GM19372 (cell line): ENCODE measurements around the gene RNF208.

Experiments used
- ATAC-seq: cut with Tn5 transposase; IDR thresholded peaks from one replicate; pipeline ENCODE4 v1.9.1; 2021; ENCODE audit warnings: mild to moderate bottlenecking, low read depth, moderate library complexity; ENCODE audit not compliant: unreplicated experiment

The RNF208 gene

DNA sequence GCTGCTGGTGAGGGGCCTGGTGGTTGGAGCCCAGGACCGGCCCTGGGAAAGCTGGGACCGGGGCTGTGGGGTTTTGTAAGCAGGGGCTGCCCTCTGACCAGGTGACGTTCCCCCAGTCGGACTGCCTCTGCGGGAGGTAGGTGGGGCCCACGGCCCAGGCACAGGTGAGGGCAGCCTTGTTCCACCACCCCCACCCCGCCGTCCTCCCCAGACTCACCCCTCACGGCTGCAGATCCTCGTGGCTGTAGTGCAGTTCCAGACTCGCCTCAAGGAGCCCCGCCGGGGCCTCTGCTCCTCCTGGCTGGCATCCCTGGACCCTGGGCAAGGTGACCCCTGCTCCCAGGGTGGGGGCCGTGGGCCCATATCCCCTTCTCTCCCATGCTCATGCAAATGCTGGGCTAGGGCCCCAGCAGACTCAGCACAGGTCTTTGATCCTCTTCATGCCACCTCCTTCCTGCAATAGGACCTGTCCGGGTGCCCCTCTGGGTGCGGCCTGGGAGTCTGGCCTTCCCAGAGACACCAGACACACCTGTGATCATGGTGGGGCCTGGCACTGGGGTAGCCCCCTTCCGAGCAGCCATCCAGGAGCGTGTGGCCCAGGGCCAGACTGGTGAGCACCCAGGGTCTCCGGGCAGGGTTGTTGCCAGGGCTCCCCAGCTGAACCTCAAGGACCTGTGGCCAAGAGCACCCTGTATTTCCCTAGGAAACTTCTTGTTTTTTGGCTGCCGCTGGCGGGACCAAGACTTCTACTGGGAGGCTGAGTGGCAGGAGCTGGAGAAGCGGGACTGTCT is 6.6 kb downstream of the RNF208 start:
- ATAC-seq = no peak

DNA sequence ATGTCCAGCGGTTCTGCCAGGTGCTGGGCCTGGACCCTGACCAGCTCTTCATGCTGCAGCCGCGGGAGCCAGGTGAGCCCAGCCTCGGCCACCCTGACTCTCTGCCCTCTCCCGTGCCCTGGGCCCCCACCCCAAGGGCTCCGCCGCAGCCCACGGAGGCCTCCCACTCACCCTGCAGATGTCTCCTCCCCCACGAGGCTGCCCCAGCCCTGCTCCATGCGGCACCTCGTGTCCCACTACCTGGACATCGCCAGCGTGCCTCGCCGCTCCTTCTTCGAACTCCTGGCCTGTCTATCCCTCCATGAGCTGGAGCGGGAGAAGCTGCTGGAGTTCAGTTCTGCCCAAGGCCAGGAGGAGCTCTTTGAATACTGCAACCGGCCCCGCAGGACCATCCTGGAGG is 7.4 kb downstream of the RNF208 start:
- no peak for ATAC-seq

DNA sequence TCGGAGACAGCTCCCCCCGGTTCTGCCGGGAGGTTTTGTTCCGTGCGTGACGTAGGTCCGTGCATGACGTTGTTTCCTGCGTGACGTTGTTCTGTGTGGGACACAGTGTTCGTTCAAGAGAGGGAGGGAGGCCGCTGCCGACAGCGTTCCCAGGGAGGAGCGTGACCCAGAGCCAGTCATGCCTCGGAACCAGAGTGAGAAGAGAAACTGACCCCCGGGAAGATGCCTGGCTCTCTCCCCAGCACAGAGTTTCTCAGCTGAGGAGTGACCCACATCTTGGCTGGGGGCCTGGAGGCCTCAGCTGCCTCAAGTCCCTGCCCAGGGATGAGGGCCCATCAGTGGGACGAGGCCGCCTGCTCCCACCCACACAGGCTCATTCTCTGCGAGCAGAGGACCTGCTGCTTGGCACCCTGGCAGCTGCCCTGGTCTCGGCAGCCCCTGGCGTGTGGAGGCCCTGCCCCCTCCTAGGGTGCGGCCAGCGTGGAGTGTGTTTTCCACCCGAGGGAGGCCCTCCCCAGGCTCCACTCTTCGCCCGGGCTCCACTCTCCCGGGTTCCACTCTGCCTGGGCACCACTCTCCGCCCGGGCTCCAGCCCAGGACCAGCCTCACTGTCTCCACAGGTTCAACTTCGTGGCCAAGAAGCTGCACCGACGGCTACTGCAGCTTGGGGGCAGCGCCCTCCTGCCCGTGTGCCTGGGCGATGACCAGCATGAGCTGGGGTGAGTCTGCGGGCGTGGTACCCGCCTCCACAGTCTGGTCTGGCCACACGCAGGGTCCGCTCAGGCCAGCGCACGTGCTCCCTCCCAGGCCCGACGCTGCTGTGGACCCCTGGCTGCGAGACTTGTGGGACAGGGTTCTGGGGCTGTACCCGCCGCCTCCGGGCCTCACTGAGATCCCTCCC is 8.6 kb downstream of the RNF208 start:
- no peak for ATAC-seq

DNA sequence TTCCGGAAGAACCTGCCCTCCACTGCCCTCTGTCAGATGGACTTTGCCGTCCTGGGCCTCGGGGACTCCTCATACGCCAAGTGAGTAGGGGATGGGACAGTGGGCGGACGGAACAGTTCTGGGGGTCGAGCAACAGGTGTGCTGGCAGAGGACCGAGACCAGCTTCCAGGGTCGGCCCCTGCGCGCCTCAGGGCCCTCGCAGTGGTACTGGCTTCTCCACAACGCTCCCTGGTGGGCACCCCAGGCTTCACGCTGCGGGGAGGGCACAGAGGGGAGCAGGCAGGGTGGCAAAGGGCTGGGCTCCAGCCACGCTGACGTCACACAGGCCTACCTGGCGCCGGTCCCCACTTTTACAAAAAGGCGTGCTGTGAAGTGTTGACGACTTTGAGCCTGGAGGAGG is 9.5 kb downstream of the RNF208 start:
- ATAC-seq = no peak

DNA sequence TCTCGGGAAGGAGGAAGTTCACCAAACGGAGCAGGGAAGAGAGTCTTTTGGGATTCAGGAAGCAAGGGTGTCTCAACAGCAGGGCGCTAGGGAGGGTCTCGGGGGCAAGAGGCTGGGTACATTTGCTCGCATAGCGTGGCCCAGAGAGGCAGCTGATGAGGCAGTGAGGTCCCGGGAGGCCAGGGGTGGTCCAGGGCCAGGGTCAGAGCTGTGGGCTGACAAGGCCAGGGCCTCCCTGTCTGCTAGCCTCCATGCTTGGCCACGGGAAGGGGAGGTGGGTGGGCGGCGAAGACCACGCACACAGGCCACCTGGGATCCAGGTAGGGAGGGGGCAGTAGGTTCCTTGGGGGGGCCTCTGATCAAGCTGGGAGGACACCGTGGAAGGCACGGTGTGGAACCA is 10.5 kb downstream of the RNF208 start:
- ATAC-seq = no peak

DNA sequence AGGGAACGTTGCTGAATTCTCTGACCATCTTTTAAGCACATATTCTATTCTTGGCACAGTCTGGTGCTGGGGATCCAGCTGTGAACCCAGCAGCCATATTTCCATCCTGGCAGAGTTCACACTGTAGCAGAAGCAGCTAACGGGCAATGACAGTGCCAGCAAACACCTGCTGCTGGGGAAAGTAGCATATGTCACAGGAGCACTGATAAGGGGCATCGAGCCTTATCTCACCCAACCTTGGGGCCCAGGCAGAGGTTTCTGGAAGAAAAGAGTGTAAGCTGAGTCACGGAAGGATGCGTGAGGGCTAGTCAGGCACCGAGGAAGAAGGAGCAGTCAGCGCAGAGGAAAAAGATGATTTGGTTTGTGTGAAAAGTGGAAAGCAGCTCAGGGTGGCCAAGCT is 15.4 kb downstream of the RNF208 start:
- no peak for ATAC-seq

DNA sequence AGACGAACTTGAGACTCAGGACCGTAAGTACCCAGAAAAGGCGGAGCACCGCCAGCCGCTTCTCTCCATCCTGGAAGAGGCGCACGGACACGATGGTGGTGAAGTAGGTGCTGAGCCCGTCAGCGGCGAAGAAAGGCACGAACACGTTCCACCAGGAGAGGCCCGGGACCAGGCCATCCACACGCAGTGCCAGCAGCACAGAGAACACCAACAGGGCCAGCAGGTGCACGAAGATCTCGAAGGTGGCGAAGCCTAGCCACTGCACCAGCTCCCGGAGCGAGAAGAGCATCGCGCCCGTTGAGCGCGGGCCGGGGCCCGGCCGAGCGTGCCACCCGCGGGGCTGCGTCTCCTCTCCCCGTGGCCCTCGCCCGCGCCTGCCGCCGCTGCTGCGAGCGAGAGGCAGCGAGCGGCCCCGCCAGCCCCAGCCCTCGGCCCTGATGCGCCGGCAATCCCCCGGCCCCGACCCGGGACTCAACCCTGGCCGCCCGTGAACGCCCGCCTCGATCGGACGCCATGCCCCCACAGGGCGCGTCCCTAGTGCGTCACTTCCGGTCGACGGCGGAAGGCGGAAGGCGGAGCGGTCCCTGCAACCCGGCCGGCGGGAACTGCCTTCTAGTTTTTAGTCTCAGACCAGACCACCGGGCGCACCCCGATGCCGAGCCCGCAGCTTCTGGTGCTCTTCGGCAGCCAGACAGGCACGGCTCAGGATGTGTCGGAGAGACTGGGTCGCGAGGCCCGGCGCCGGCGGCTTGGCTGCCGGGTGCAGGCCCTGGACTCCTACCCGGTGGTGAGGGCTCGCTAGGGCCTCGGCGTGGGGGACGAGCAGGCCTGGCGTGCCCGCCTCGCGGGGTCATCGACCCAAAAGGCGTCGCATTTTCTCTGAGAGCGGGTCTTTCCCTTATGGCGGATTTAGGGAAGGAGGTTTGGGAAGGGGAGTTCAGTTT is 16.6 kb downstream of the RNF208 start, which contains the start of the genes NDOR1 and TMEM203:
Gene NDOR1 (plus strand): TSS at position 575 of the 944 bp plus-strand sequence. CDS start 78 bp downstream, at position 653.
Gene TMEM203 (minus strand): TSS at position 523 of the 944 bp plus-strand sequence. CDS start 234 bp downstream, at position 289.
- ATAC-seq = no peak

DNA sequence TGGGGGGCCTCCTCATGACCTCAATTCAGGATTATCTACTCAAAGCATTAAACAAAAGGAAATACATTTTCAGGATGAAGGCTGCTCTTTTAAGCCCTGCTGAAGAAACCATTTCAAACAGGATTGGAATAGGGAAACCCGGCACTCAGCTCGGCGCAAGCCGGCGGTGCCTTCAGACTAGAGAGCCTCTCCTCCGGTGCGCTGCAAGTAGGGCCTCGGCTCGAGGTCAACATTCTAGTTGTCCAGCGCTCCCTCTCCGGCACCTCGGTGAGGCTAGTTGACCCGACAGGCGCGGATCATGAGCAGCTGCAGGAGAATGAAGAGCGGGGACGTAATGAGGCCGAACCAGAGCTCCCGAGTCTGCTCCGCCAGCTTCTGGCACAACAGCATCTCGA is 17.3 kb downstream of the RNF208 start:
- ATAC-seq = no peak

DNA sequence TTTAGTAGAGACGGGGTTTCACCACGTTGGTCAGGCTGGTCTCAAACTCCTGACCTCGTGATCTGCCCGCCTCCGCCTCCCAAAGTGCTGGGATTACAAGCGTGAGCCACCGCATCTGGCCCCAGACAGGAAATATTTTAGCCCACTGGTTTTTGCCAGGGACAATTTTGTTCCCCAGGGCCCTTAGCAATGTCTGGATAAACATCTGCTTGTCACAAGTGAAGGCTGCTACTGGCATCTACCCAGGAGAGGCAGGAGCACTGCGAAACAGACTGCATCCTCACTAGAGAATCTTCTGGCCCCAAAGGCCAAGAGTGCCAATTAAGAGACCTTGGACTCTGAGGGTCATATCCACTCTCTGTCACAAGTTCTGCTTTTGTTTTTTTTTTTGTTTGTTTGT is 19.1 kb downstream of the RNF208 start:
- no peak for ATAC-seq

DNA sequence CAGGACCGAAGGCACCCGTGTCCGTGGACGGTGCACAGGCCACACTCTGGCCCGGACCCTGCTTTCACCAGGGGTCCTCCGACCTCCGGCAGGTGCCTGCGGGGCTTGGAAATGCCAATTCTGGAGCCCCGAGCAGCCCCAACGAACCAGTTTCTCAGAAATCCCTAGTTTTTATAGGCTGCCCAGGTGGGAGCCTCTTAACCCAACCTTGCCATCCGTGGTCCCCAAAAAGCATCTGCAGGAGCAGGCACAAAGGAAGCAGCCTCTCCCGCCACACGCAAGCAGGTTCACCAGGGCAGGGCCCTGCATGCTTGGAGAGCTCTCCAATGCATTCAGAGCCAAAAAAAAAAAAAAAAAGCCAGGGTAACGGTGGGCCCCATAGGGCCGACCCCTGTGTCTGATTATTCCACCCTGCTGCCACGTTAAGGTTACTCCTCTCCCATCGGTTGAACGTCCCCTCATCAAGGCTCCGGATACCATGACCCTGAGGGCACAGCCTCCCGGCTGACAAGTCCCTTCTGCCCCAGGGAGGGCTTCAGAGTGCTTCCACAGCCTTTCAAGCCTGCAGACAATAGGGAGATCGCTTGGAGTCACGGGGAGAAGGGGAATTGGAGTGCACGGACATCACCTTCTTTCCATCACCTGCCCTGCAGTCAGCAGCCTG is 20.7 kb downstream of the RNF208 start:
- ATAC-seq = no peak

DNA sequence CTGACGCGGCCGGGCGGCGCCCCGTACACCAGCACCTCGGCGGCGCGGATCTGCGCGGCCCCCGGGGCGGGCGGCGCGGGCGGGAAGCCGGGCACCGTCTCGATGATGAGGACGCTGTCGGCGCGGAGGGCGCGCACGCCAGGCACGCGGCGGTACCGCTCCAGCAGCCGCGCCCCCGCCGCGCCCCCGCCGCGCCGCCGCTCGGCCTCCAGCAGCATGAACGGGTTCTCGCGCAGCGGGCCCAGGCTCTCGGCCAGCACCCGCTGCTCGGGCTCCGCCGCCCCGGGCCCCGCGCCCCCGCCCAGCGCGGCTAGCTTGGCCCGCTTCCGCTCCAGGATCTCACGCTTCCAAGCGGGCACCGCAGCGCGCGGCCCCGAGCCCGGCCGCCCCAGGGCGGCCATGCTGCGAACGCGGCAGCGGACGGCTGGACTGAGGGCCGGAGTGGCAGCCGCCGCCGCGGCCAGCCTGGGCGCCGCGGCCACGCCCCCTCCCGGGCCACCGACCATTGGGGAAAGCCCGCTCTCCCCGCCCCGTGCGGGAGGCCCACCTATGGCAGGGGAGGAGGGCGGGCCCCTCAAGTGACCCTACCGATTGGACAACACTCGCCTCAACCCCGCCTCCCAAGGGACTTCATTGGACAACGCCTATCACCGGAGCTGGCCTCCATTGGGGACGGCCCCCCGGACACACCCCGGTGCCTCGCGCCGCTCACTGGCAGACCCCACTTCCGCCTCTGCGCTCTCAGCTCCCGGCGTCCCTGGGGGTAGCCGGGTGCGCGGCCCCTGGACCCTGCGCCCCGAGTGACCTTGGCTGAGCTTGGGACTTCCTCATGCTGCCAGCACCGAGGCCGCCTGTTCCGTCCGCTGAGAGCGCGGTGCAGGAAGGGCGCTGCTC is 21.5 kb downstream of the RNF208 start, which contains the start of gene TPRN:
Gene TPRN (minus strand): TSS at position 431 of the 894 bp plus-strand sequence. CDS start 30 bp downstream, at position 401.
- peak; percentile 90 for ATAC-seq

DNA sequence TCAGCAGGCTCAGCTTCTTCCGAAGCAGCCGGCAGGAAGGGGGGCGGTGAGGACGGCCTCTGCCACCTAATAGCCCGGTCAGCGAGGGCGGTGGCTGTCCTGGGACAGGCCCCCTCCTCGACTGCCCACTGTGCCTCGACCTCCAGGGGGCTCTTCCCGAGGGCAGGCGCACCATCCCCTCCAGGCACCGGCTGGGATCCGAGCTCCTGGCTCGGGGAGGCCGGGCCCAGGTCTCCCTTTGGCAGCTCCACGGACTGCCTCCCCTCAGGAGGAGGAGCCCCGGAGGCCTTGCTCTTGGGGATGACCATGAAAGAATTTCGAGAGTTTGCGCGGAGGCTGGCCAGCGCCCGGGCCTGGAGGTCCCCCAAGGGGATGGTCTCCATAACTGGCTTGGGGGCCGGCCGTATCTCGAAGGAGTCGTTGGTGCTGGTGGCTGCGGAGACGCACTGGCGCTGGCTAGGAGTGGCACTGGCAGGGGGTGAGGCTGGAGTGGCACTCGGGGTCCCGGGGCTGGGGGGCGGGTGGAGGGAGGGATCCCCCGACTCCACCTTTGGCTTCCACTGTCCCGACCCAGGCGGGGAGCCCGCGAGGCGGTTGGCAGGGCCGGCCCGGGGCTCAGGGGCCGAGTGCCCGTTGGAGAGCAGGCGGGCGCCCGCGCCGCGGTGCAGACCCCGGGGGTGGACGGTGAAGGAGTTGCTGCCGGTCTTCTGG is 22.5 kb downstream of the RNF208 start:
- ATAC-seq = no peak

DNA sequence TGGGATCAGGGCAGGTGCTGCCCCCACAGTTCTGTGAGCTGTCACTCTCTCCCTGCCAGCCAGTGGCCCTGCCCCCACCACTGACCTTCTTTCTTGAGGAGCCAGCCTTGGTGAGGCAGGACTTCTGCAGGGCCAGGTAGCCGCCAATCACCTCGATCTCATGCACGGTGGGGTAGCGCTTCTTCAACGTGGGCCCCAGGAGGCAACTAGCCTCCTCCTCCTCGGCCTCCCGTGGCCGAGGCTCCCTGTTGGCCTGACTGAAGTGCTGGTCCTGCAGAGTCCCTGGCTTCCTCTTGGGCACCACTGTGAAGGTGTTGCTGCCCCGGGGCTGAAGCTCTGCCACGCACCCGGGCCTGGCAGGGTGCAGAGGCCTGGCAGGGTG is 23.1 kb downstream of the RNF208 start:
- no peak for ATAC-seq

DNA sequence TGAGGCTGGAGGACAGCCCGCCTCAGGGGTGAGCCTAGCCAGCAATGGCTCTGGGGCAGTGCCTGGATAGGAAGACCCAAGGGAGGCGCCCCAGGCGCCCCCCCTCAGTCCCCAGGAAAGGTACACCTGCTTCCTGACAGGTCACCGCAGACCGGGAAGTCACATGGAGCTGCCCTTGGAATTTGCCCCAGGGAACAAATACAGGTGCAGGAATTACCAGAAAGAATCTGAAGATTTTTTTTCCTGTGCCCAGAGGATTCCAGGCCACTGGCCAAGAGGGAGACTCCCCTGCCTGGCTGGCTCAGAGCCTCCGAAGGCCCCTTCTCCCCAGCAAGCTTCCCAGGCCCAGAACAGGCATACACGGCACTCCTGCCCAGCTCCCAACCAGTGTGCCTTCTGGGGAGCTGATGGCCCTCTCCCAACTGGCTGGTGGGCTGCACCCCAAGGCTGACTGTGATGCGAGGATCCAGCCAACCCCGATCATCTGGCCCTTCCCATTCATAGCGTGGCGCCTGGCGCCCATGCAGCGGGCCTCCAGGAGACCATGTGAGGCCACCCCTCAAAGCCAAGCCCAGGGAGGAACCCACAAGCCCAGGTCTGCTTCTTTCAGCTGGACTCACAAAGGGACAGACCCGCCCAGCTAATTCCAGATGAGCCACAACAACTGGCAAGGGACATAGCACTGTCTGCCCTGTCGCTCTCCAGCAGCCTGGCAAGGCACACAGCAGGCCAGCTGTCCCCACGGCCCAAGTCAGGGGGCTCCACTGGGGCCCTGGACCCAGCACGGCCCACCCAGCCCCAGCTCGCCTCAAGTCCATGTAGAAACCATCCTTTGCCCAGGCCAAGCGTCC is 23.8 kb downstream of the RNF208 start:
- ATAC-seq = no peak

DNA sequence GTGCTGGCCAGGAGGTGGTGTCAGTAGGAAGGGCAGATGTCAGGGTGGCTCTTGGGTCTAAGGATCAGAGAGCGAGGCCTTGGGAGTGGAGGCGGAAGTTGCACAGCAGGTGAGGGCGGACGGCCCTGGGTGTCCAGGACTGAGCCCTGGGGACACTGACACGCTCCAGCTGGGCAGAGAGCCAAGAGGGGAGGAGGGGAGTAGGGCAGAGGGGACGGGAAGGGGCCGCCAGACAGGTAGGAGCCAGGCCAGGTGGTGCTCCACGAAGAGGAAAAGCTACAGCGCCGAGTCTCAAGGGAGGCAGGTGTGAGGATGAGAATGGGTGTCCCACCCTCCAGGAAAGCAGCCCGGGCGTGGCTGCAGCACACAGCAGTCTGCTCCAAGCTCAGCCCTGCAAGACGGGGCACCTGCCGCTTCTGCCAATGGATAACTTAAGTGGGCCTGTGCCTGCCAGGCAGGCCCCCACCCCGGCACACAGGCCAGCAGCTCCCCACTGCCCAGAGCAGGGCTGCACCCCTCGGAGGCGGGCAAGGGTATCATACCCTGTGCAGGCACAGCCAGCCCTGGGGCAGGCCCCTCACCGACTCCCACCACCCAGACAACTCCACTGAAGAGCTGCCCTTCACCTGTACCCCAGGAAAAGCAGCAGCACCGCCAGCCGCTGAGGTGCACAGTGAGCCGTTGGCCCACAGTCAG is 26.4 kb downstream of the RNF208 start:
- ATAC-seq = no peak

DNA sequence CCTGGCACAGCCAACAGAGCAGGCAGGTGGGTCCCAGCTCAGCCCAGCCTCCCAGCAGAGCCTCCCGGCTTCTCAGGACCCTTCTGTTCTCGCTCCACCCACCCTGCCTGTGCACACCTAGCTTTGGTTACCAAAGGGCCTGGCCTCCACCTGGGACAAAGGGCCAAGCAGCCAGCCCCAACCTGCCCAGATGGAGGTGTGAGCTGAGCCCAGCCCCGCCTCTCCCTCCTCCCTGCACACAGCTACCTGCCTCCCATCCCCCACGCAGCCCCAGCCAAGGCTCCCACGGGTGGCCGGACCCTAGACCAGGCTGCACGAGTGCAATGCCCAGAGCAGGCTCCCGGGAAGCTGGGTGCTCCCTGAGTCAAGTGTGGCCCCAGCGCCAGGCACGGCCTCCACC is 27.1 kb downstream of the RNF208 start:
- no peak for ATAC-seq

DNA sequence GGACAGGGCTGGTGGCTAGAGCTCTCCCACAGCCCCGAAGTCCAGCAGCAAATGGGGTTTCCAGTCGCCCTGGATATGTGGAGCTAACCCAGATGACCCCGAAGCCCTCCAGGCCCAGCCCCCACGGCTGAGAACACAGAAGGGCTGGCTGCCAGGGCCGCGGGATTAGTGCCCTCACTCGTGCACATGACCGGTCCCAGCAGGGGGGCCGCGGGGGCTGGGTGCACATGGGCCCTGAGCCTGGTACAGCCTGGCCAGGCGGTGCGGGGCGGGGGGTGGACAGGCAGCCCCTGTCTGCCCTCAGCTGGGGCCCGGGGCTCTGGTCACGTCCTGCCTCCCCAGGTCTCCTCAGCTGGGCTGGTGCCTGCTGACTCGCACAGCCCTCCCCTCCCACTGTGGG is 27.7 kb downstream of the RNF208 start:
- ATAC-seq = no peak
